GM12873 (cell line): ENCODE results near the gene DDX18.

Experiments used
- CTCF ChIP-seq: IDR thresholded peaks from 2 replicates; pipeline ENCODE4 v1.5.1; 2012; ENCODE audit warnings: low read depth, mild to moderate bottlenecking, moderate library complexity, low read length, control low read depth; ENCODE audit not compliant: insufficient read depth; ENCODE audit errors: missing control alignments

The DDX18 gene

DNA sequence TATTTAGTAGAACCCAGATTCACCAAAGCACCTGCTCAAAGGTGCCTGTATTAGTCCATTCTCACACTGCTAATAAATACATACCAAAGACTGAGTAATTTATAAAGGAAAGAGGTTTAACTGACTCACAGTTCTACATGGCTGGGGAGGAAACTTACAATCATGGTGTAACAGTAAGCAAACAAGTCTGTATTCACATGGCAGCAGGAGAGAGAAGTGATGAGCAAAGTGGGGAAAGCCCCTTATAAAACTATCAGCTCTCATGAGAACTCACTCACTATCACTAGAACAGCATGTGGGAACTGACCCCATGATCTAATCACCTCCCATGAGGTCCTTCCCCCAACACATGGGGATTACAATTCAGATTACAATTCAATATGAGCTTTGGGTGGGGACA lies 28.0 kb upstream of the DDX18 start:
- no peak for TF ChIP-seq CTCF

DNA sequence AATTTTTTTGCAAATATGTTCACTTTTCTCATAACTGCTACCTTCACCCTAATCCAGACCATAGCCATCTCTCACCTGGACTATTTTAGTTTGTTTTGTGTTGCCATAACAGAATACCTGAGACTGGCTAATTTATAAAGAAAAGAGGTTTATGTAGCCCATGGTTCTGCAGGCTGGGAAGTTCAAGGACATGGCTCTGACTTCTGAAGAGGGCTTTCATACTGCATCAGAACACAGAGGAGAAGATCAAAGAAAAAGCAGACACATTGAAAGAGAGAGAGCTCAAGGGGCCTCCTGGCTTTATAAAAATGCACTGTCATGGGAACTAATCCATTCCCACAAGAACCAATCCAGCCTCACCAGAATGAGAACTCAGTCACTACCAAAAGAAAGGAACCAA lies 25.0 kb upstream of the DDX18 start:
- no peak for TF ChIP-seq CTCF

DNA sequence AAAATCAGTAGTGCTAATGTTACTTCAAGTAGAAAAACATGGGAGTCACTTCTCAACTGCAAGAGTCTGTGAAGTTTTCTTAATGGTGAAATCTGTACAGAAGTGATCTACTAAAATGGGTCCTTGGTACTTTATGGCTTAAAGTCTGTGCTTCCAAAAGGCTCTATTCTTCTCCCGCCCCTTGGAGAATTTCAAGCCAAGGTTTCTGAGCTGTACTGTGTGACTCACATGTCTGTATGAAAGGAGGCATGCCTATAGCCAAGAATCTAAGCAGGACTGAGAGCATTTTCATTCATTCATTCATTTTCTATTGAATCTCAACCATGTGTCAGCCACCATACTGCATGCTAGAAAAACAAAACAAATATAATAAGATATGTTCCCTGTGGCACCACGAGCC lies 19.8 kb upstream of the DDX18 start:
- TF ChIP-seq CTCF = no peak

DNA sequence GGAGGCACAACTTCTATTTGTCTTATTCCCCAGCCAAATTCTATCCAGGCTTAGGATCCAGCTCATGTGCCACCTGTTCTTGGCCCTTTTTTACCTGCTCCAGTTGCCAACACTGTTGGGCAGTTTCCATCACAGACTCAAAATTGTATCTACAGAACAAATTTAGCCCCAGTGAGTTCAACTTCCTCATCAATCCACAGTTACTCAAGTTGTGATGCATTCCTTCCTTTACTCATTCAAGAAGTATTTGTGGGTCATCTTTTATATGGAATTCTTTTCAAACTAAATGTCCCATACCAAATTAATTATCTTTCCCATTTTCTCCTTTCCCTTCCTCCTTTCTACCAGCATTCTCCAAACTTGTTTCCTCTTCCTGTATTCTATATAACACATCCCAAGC lies 12.7 kb upstream of the DDX18 start:
- no peak for TF ChIP-seq CTCF

DNA sequence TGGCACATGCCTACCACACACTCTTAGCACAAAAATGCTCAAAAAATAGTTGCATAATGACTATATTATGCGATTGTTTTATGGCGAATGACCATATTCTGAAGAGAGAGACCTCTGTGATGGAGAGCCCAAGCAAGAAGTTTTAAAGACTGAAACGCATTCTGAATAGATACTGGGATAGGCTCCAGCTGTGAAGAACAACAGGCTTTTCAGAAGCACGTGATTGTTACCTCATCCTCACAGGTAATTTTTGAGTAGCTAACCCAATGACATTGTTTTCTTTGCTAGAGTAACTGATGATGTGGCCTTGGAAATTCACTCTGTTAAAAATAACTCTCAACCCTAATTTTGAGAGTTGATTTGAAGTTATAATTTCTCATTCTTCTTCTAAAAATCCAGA lies 2.0 kb upstream of the DDX18 start:
- no peak for TF ChIP-seq CTCF

DNA sequence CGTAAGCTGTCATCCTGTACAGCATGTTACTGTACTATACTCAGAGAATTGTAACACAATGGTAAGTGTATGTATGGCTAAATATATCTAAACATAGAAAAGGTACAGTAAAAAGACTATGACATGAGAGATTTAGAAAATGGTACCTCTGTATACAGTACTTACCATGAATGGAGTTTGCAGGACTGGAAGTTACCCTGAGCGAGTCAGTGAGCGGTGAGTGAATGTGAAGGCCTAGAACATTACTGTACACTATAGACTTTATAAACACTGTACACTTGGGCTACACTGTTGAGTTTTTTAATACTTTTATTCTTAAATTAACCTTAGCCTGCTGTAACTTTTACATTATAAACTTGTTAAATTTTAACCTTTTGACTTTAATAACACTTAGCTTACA lies 1.5 kb downstream of the DDX18 start:
- TF ChIP-seq CTCF = no peak

GRCh38 chr2:117818921-117819320 lies 4.4 kb downstream of the DDX18 start:
- TF ChIP-seq CTCF = no peak

DNA sequence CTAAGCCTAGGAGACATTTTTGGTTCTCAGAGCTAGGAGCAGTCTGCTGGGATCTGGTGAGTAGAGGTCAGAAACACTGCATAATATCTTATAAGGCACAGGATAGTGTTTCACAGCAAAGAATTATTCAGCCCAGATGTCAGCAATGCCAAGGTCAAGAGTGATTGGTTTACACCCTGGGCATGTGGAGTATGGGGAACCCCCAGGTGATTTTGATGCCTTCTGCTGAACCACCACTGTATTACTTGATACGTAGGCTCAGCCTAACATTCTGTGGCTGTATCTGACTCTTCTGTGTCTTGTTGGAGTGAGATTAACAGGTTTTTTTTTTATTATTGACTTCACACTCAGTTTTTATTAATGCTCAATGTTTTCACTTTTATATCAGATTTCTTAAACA lies 6.0 kb downstream of the DDX18 start:
- TF ChIP-seq CTCF = no peak
